GM12878 (cell line): ENCODE data around the gene STX7. TPM values are rescaled to one million over a fixed set of nuclear protein-coding genes. Genes with fewer than 3 reads are reported as not detected.

ENCODE experiments used
- ATAC-seq: fragments of 200-7000 bp; cut with Tn5 transposase; 3 replicates; pipeline ENCODE4 v1.9.1; 2020; ENCODE audit warnings: mild to moderate bottlenecking, moderate library complexity
- BruUV-seq: library from RNA; stranded (reverse); fragments of 400-500 nt; replicated peaks from 2 replicates; lab custom pipeline; 2021; lab: Mats Ljungman, UMichigan
- CTCF ChIA-PET: fragments of 300-600 bp; sonication (Branson Sonifier 250); formaldehyde crosslinking; extraction: SDS; loops from one replicate; lab custom pipeline; 2021; ENCODE audit warnings: inconsistent platforms; lab: Yijun Ruan, JAX
- POLR2A ChIA-PET: fragments of 350-600 bp; formaldehyde crosslinking; extraction: SDS; loops from one replicate; lab custom pipeline; 2021; ENCODE audit warnings: inconsistent platforms; lab: Charles Lee
- RAD21 ChIA-PET: fragments of 300-600 bp; sonication (Branson Sonifier 250); formaldehyde crosslinking; loops from one replicate; lab custom pipeline; 2023; ENCODE audit warnings: antibody characterized with exemption; ENCODE audit not compliant: unreplicated experiment; lab: Charles Lee
- SMC1A ChIA-PET: fragments of 300-600 bp; sonication (Branson Sonifier 250); formaldehyde crosslinking; loops from one replicate; lab custom pipeline; 2023; ENCODE audit not compliant: unreplicated experiment, uncharacterized antibody; lab: Charles Lee
- DNase-seq: peaks from one replicate; pipeline ENCODE4 v3.0.0-alpha.2; 2011; ENCODE audit warnings: low read depth, low spot score
- FAIRE-seq: peaks from 3 replicates; lab custom pipeline; 2011; peaks lifted over from hg19 to GRCh38; lab: Jason Lieb, UNC
- H2AFZ ChIP-seq: 2 replicates; pipeline ENCODE4 v1.6.0; 2011; ENCODE audit warnings: low read depth, low read length, control low read depth; ENCODE audit not compliant: control insufficient read depth
- H3K27ac ChIP-seq: 2 replicates; pipeline ENCODE4 v1.5.1; 2011; ENCODE audit warnings: control low read depth; ENCODE audit not compliant: control insufficient read depth, insufficient read depth
- H3K27me3 ChIP-seq, 2 experiments: replicated peaks in 1 of 2; 2 replicates each; pipeline versions ENCODE4 v1.6.0 to v1.6.1; 2011; ENCODE audit warnings: low read length in 1 of 2; ENCODE audit not compliant: control insufficient read depth in 2 of 2, insufficient read depth in 2 of 2
- H3K36me3 ChIP-seq, 2 experiments: 2 replicates each; pipeline ENCODE4 v1.5.1; 2011; ENCODE audit warnings: low read length in 1 of 2; ENCODE audit not compliant: control insufficient read depth in 2 of 2, insufficient read depth in 2 of 2
- H3K4me1 ChIP-seq: 2 replicates; pipeline ENCODE4 v1.6.1; 2011; ENCODE audit warnings: mild to moderate bottlenecking, low read length, moderate library complexity, mixed read lengths; ENCODE audit not compliant: control insufficient read depth, insufficient read depth
- H3K4me2 ChIP-seq: 2 replicates; pipeline ENCODE4 v1.6.0; 2011; ENCODE audit warnings: control low read depth; ENCODE audit not compliant: control insufficient read depth, insufficient read depth
- H3K4me3 ChIP-seq: fragments of 200-600 bp; sonication (generic); 2 replicates; pipeline ENCODE4 v1.5.1; 2016
- H3K79me2 ChIP-seq: 2 replicates; pipeline ENCODE4 v1.6.0; 2011; ENCODE audit warnings: low read length; ENCODE audit not compliant: control insufficient read depth, insufficient read depth
- H3K9ac ChIP-seq: 2 replicates; pipeline ENCODE4 v1.8.0; 2011; ENCODE audit warnings: low read length, control low read depth, mixed read lengths; ENCODE audit not compliant: control insufficient read depth, insufficient read depth
- H3K9me3 ChIP-seq: replicated peaks from 3 replicates; pipeline ENCODE4 v1.5.1; 2011; ENCODE audit warnings: mild to moderate bottlenecking, low read length; ENCODE audit not compliant: control insufficient read depth, insufficient read depth
- H4K20me1 ChIP-seq: 2 replicates; pipeline ENCODE4 v1.6.0; 2011; ENCODE audit not compliant: control insufficient read depth, insufficient read depth
- CEBPB ChIP-seq, 2 experiments: fragments of 150-350 bp in 1 of 2; IDR thresholded peaks; 2 replicates each; pipeline ENCODE4 v1.6.1; 2012 to 2014; ENCODE audit warnings: low read depth in 2 of 2, low read length in 2 of 2, borderline replicate concordance in 1 of 2, inconsistent platforms in 1 of 2
- SMC3 ChIP-seq: IDR thresholded peaks from 2 replicates; pipeline ENCODE4 v1.6.1; 2011; ENCODE audit warnings: low read length, improper control_type of control experiment, borderline replicate concordance
- TAF1 ChIP-seq: IDR thresholded peaks from 2 replicates; pipeline ENCODE4 v1.6.1; 2011; ENCODE audit warnings: mild to moderate bottlenecking, low read depth, low read length, borderline replicate concordance
- in situ Hi-C: fragments of 300-500 bp; cut with MboI; formaldehyde crosslinking; loops from 9 replicates; pipeline ENCODE4 v1.14.3; 2018; ENCODE audit warnings: mixed read lengths
- intact Hi-C: fragments of 100-400 bp; cut with micrococcal nuclease; formaldehyde crosslinking; loops from one replicate; pipeline ENCODE4 v1.14.2; 2022; ENCODE audit not compliant: unreplicated experiment
- polyA plus RNA-seq, 11 experiments: library from polyadenylated mRNA; depleted of rRNA in 4 of 11; unstranded in 6 of 11; stranded (reverse) in 5 of 11; fragments of >200 nt; fragmentation: Nextera tagmentation in 4 of 11; fragmentation: Illumina TruSeq in 1 of 11; extraction: Ambion mirVana in 4 of 11; extraction: Trizol in 1 of 11; gene quantifications; 1 replicate in 1 of 11; 2 replicates in 10 of 11; pipeline versions ENCODE4 v1.2.1 to v1.2.3, GENCODE V29; 2011 to 2016; ENCODE audit warnings: inconsistent platforms in 2 of 11, missing spikeins in 2 of 11, low read depth in 1 of 11
- total RNA-seq, 4 experiments: library from RNA; depleted of rRNA in 3 of 4; stranded (reverse); fragments of >200 nt in 3 of 4; fragmentation: Illumina TruSeq in 1 of 4; extraction: Trizol in 1 of 4; gene quantifications; 2 replicates each; pipeline versions ENCODE4 v1.2.1 to v1.2.3, GENCODE V29; 2013 to 2021
- TF ChIP-seq, protein P1 (sequence below): IDR thresholded peaks from 2 replicates; pipeline ENCODE4 v1.6.1; 2012; ENCODE audit warnings: improper control_type of control experiment, low read depth, low read length; ENCODE audit not compliant: insufficient replicate concordance
- TF ChIP-seq, protein P2 (sequence below): IDR thresholded peaks from 2 replicates; pipeline ENCODE4 v1.6.1; 2012; ENCODE audit warnings: low read depth, low read length, improper control_type of control experiment

STX7 gene
- total and polyA plus RNA-seq, 10 of the 15 experiments (the other 5 are each of a cell fraction or from before 2014, with no cell fraction given), result 26.5 to 75.5 (median 51.3) TPM

DNA sequence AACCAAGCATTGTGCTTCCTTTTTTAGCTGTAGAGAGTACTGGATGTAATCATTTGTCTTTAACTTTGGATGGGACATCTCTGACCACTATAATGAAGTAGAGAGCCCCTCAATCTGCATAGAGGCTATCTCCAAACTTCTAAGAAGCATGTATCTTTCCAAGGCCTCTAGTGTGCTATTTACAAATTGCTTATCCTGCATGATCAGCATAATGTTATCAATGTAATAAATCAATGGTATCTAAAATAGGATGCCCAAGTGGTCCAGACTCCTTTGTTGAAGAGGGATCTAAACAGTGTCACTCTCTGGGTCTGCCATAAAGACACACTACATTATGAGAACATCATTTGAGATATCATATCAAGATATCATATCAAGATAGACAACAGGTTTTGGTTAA, 31.9 kb upstream of the STX7 start:
- FAIRE-seq (no peak), DNase-seq (no peak), ATAC-seq (no peak)
- no peak overlapping the region for H3K4me3 ChIP-seq
- no TSS peak for BruUV-seq
- no peak overlapping the region for H3K9ac ChIP-seq
- peaks cover 0 to 3% of the 10 kb centered on the region in 2 experiments for H3K27me3 ChIP-seq
- H3K9me3 ChIP-seq, result no peaks in the 10 kb centered on the region
- no peaks in the 10 kb centered on the region for H4K20me1 ChIP-seq
- in situ Hi-C loops (no loop called here), intact Hi-C loops (no loop called here)
- no peaks in the 10 kb centered on the region for H3K4me1 ChIP-seq
- H3K79me2 ChIP-seq, result no peaks in the 10 kb centered on the region
- TF ChIP-seq, protein P1, sequence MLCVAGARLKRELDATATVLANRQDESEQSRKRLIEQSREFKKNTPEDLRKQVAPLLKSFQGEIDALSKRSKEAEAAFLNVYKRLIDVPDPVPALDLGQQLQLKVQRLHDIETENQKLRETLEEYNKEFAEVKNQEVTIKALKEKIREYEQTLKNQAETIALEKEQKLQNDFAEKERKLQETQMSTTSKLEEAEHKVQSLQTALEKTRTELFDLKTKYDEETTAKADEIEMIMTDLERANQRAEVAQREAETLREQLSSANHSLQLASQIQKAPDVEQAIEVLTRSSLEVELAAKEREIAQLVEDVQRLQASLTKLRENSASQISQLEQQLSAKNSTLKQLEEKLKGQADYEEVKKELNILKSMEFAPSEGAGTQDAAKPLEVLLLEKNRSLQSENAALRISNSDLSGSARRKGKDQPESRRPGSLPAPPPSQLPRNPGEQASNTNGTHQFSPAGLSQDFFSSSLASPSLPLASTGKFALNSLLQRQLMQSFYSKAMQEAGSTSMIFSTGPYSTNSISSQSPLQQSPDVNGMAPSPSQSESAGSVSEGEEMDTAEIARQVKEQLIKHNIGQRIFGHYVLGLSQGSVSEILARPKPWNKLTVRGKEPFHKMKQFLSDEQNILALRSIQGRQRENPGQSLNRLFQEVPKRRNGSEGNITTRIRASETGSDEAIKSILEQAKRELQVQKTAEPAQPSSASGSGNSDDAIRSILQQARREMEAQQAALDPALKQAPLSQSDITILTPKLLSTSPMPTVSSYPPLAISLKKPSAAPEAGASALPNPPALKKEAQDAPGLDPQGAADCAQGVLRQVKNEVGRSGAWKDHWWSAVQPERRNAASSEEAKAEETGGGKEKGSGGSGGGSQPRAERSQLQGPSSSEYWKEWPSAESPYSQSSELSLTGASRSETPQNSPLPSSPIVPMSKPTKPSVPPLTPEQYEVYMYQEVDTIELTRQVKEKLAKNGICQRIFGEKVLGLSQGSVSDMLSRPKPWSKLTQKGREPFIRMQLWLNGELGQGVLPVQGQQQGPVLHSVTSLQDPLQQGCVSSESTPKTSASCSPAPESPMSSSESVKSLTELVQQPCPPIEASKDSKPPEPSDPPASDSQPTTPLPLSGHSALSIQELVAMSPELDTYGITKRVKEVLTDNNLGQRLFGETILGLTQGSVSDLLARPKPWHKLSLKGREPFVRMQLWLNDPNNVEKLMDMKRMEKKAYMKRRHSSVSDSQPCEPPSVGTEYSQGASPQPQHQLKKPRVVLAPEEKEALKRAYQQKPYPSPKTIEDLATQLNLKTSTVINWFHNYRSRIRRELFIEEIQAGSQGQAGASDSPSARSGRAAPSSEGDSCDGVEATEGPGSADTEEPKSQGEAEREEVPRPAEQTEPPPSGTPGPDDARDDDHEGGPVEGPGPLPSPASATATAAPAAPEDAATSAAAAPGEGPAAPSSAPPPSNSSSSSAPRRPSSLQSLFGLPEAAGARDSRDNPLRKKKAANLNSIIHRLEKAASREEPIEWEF, result no peak
- TF ChIP-seq, protein P2, sequence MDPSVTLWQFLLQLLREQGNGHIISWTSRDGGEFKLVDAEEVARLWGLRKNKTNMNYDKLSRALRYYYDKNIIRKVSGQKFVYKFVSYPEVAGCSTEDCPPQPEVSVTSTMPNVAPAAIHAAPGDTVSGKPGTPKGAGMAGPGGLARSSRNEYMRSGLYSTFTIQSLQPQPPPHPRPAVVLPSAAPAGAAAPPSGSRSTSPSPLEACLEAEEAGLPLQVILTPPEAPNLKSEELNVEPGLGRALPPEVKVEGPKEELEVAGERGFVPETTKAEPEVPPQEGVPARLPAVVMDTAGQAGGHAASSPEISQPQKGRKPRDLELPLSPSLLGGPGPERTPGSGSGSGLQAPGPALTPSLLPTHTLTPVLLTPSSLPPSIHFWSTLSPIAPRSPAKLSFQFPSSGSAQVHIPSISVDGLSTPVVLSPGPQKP, result no peak
- TF ChIP-seq SMC3 (no peak), TAF1 (no peak), CEBPB (IDR thresholded peaks at IDR 0.05; ENCODE audit: borderline replicate concordance in 1 of 2, low read depth in 2 of 2, low read length in 2 of 2) (no peak)
- no peak overlapping the region for H3K27ac ChIP-seq
- RAD21 ChIA-PET, result no interaction called here
- no peak overlapping the region for H2AFZ ChIP-seq
- POLR2A ChIA-PET, result no interaction called here
- H3K4me2 ChIP-seq, result no peak overlapping the region
- CTCF ChIA-PET, result interaction anchor here (1.5 to 2.5 kb wide), 2 partner anchors 8 to 14 kb away, joined by 4 to 14 read pairs; no protein-coding TSS in a partner anchor
- H3K36me3 ChIP-seq, result no peaks in the 10 kb centered on the region
- SMC1A ChIA-PET, result interaction anchor here (0.7 kb wide), 1 partner anchor 61 kb away, joined by 3 read pairs; no protein-coding TSS in a partner anchor
